ENCODE data around the gene MDFIC2. TPM values are rescaled to one million over a fixed set of nuclear protein-coding genes. Genes with fewer than 3 reads are reported as not detected.

The MDFIC2 gene
- total and polyA plus RNA-seq, 2 of the 13 experiments (the other 11 are each of a cell fraction or from before 2014, with no cell fraction given): not detected

DNA sequence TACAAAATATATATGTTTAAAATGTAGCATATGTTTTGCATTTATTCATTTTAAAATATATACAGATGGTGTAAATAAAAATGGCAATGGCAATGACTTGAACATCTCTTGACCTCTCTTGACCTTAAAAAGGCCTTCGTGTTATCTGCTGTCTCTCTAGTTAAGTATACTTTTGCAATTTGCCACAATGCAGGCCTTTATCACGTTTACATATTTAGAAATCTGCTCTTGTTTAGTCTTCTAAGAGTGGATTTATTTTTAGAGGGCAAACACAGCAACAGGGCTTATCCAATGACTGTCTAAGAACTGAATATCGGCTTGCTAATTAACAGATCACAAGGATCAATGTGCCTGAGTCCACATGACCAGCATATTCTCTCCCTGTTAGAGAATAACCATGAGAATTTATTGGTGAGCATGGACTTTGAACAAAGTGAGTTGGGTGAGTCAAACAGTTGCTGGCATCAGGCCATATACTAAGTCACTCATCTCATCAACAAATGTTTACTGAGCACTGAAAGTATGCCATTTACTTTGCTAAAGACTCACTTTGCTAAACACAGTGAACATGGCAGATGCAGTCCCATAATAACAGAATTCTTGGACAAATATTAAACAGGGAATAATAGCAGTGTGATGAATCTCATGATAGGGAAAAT lies 48.2 kb downstream of the MDFIC2 start (continued):
- TF ChIP-seq BCL6 (CRISPR knock-in tag; IDR thresholded peaks at IDR 0.05) (peak; percentile 76), MED1 (CRISPR knock-in tag; IDR thresholded peaks at IDR 0.05) (no peak), ZNF598 (CRISPR knock-in tag; IDR thresholded peaks at IDR 0.05; ENCODE audit: borderline replicate concordance) (no peak), SOX6 (IDR thresholded peaks at IDR 0.05) (no peak), SOX6 (CRISPR knock-in tag; IDR thresholded peaks at IDR 0.05) (peak; percentile 56), ZNF292 (CRISPR knock-in tag; IDR thresholded peaks at IDR 0.05; ENCODE audit: borderline replicate concordance, low read depth) (no peak), ZNF850 (CRISPR knock-in tag; conservative IDR thresholded peaks at IDR 0.05) (no peak), ZNF34 (CRISPR knock-in tag; IDR thresholded peaks at IDR 0.05; ENCODE audit: borderline replicate concordance) (no peak), SIX1 (CRISPR knock-in tag; IDR thresholded peaks at IDR 0.05; ENCODE audit: borderline replicate concordance) (no peak), ZKSCAN5 (CRISPR knock-in tag; IDR thresholded peaks at IDR 0.05) (no peak), ZNF251 (CRISPR knock-in tag; IDR thresholded peaks at IDR 0.05) (no peak), HMG20A (CRISPR knock-in tag; IDR thresholded peaks at IDR 0.05; ENCODE audit: borderline replicate concordance) (peak; percentile 27; the same call in 1 of the 2 replicates), ZFP37 (CRISPR knock-in tag; IDR thresholded peaks at IDR 0.05; ENCODE audit: borderline replicate concordance) (no peak), FOXP1 (IDR thresholded peaks at IDR 0.05) (no peak), FOXP1 (CRISPR knock-in tag; IDR thresholded peaks at IDR 0.05) (peak; percentile 39; the same call in 1 of the 2 replicates), NFE2L1 (CRISPR knock-in tag; IDR thresholded peaks at IDR 0.05; ENCODE audit: borderline replicate concordance) (no peak), ADNP (CRISPR knock-in tag; IDR thresholded peaks at IDR 0.05) (no peak)
- TF ChIP-seq, protein P1, sequence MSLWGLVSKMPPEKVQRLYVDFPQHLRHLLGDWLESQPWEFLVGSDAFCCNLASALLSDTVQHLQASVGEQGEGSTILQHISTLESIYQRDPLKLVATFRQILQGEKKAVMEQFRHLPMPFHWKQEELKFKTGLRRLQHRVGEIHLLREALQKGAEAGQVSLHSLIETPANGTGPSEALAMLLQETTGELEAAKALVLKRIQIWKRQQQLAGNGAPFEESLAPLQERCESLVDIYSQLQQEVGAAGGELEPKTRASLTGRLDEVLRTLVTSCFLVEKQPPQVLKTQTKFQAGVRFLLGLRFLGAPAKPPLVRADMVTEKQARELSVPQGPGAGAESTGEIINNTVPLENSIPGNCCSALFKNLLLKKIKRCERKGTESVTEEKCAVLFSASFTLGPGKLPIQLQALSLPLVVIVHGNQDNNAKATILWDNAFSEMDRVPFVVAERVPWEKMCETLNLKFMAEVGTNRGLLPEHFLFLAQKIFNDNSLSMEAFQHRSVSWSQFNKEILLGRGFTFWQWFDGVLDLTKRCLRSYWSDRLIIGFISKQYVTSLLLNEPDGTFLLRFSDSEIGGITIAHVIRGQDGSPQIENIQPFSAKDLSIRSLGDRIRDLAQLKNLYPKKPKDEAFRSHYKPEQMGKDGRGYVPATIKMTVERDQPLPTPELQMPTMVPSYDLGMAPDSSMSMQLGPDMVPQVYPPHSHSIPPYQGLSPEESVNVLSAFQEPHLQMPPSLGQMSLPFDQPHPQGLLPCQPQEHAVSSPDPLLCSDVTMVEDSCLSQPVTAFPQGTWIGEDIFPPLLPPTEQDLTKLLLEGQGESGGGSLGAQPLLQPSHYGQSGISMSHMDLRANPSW (CRISPR knock-in tag; IDR thresholded peaks at IDR 0.05; ENCODE audit: borderline replicate concordance): no peak
- TF ChIP-seq, protein P2, sequence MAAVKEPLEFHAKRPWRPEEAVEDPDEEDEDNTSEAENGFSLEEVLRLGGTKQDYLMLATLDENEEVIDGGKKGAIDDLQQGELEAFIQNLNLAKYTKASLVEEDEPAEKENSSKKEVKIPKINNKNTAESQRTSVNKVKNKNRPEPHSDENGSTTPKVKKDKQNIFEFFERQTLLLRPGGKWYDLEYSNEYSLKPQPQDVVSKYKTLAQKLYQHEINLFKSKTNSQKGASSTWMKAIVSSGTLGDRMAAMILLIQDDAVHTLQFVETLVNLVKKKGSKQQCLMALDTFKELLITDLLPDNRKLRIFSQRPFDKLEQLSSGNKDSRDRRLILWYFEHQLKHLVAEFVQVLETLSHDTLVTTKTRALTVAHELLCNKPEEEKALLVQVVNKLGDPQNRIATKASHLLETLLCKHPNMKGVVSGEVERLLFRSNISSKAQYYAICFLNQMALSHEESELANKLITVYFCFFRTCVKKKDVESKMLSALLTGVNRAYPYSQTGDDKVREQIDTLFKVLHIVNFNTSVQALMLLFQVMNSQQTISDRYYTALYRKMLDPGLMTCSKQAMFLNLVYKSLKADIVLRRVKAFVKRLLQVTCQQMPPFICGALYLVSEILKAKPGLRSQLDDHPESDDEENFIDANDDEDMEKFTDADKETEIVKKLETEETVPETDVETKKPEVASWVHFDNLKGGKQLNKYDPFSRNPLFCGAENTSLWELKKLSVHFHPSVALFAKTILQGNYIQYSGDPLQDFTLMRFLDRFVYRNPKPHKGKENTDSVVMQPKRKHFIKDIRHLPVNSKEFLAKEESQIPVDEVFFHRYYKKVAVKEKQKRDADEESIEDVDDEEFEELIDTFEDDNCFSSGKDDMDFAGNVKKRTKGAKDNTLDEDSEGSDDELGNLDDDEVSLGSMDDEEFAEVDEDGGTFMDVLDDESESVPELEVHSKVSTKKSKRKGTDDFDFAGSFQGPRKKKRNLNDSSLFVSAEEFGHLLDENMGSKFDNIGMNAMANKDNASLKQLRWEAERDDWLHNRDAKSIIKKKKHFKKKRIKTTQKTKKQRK (IDR thresholded peaks at IDR 0.05; ENCODE audit: low read length): no peak
- TF ChIP-seq, protein P3, sequence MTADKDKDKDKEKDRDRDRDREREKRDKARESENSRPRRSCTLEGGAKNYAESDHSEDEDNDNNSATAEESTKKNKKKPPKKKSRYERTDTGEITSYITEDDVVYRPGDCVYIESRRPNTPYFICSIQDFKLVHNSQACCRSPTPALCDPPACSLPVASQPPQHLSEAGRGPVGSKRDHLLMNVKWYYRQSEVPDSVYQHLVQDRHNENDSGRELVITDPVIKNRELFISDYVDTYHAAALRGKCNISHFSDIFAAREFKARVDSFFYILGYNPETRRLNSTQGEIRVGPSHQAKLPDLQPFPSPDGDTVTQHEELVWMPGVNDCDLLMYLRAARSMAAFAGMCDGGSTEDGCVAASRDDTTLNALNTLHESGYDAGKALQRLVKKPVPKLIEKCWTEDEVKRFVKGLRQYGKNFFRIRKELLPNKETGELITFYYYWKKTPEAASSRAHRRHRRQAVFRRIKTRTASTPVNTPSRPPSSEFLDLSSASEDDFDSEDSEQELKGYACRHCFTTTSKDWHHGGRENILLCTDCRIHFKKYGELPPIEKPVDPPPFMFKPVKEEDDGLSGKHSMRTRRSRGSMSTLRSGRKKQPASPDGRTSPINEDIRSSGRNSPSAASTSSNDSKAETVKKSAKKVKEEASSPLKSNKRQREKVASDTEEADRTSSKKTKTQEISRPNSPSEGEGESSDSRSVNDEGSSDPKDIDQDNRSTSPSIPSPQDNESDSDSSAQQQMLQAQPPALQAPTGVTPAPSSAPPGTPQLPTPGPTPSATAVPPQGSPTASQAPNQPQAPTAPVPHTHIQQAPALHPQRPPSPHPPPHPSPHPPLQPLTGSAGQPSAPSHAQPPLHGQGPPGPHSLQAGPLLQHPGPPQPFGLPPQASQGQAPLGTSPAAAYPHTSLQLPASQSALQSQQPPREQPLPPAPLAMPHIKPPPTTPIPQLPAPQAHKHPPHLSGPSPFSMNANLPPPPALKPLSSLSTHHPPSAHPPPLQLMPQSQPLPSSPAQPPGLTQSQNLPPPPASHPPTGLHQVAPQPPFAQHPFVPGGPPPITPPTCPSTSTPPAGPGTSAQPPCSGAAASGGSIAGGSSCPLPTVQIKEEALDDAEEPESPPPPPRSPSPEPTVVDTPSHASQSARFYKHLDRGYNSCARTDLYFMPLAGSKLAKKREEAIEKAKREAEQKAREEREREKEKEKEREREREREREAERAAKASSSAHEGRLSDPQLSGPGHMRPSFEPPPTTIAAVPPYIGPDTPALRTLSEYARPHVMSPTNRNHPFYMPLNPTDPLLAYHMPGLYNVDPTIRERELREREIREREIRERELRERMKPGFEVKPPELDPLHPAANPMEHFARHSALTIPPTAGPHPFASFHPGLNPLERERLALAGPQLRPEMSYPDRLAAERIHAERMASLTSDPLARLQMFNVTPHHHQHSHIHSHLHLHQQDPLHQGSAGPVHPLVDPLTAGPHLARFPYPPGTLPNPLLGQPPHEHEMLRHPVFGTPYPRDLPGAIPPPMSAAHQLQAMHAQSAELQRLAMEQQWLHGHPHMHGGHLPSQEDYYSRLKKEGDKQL (CRISPR knock-in tag; IDR thresholded peaks at IDR 0.05; ENCODE audit: low read depth): no peak
